ENCODE measurements around the gene DYNLT3. TPM values are rescaled to one million over a fixed set of nuclear protein-coding genes. Genes with fewer than 3 reads are reported as not detected.

The DYNLT3 gene
- polyA plus RNA-seq, 1 donor from 2014 or later: 2.4 TPM

DNA sequence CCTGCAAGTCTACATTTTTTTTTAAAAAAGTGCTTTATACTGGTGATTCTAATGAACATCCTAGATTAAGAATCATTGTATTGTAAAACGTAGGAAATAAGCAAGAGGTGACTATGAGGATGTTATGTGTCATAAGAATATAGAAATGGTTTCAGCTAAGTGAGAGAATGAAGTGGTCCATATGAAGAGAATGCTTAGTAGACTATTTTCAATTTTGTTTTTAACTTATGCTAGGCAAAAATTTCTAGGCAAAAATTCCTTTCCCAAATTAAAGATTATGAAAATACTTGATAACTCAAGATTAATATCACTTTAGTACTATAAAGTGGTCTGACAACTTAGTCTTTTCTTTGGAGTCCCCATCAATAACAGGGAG, 825 bp downstream of the DYNLT3 start (continued):
- TF ChIP-seq MXI1 (conservative IDR thresholded peaks at IDR 0.05; ENCODE audit: poor library complexity, severe bottlenecking) (no peak), EZH2 (IDR thresholded peaks at IDR 0.05; ENCODE audit: borderline replicate concordance, insufficient read depth, low read length, poor library complexity, severe bottlenecking) (no peak)

DNA sequence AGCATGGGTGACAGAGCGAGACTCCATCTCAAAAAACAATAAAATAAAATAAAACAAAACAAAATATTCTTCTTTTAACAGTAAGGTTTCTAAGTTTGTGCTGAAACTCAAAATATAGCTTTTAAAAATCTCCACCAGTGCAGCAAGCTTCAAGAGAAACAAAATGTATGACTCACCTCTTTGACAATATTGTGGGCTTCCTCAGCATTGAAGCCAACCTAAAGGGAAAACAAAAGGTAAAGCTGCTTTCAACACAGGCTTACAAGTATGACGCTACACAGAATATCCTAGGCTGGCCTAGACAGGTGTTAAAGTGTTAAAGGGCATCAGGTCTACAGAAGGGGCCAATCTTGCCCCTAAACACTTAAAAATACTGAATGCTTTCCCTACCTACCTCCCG, 1.2 kb downstream of the DYNLT3 start:
- TF ChIP-seq EP300 (conservative IDR thresholded peaks at IDR 0.05; ENCODE audit: poor library complexity, severe bottlenecking) (no peak), SMC3 (conservative IDR thresholded peaks at IDR 0.05; ENCODE audit: poor library complexity) (no peak), MXI1 (conservative IDR thresholded peaks at IDR 0.05; ENCODE audit: poor library complexity, severe bottlenecking) (no peak), POLR2AphosphoS5 (IDR thresholded peaks at IDR 0.05) (no peak), RAD21 (conservative IDR thresholded peaks at IDR 0.05) (no peak), EZH2 (IDR thresholded peaks at IDR 0.05; ENCODE audit: borderline replicate concordance, insufficient read depth, low read length, poor library complexity, severe bottlenecking) (no peak), TAF1 (IDR thresholded peaks at IDR 0.05; ENCODE audit: low read depth) (no peak)
- TF ChIP-seq, protein P1, sequence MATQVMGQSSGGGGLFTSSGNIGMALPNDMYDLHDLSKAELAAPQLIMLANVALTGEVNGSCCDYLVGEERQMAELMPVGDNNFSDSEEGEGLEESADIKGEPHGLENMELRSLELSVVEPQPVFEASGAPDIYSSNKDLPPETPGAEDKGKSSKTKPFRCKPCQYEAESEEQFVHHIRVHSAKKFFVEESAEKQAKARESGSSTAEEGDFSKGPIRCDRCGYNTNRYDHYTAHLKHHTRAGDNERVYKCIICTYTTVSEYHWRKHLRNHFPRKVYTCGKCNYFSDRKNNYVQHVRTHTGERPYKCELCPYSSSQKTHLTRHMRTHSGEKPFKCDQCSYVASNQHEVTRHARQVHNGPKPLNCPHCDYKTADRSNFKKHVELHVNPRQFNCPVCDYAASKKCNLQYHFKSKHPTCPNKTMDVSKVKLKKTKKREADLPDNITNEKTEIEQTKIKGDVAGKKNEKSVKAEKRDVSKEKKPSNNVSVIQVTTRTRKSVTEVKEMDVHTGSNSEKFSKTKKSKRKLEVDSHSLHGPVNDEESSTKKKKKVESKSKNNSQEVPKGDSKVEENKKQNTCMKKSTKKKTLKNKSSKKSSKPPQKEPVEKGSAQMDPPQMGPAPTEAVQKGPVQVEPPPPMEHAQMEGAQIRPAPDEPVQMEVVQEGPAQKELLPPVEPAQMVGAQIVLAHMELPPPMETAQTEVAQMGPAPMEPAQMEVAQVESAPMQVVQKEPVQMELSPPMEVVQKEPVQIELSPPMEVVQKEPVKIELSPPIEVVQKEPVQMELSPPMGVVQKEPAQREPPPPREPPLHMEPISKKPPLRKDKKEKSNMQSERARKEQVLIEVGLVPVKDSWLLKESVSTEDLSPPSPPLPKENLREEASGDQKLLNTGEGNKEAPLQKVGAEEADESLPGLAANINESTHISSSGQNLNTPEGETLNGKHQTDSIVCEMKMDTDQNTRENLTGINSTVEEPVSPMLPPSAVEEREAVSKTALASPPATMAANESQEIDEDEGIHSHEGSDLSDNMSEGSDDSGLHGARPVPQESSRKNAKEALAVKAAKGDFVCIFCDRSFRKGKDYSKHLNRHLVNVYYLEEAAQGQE (IDR thresholded peaks at IDR 0.05; ENCODE audit: borderline replicate concordance): no peak
- TF ChIP-seq, protein P2, sequence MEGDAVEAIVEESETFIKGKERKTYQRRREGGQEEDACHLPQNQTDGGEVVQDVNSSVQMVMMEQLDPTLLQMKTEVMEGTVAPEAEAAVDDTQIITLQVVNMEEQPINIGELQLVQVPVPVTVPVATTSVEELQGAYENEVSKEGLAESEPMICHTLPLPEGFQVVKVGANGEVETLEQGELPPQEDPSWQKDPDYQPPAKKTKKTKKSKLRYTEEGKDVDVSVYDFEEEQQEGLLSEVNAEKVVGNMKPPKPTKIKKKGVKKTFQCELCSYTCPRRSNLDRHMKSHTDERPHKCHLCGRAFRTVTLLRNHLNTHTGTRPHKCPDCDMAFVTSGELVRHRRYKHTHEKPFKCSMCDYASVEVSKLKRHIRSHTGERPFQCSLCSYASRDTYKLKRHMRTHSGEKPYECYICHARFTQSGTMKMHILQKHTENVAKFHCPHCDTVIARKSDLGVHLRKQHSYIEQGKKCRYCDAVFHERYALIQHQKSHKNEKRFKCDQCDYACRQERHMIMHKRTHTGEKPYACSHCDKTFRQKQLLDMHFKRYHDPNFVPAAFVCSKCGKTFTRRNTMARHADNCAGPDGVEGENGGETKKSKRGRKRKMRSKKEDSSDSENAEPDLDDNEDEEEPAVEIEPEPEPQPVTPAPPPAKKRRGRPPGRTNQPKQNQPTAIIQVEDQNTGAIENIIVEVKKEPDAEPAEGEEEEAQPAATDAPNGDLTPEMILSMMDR (IDR thresholded peaks at IDR 0.05; ENCODE audit: poor library complexity, severe bottlenecking): no peak
- no peaks in the 10 kb centered on the region for H3F3A ChIP-seq (ENCODE audit: insufficient read depth, low read length, poor library complexity, severe bottlenecking)
- no peaks in the 10 kb centered on the region for H3K9me3 ChIP-seq (ENCODE audit: low read length)
- no peaks in the 10 kb centered on the region for H3K9me2 ChIP-seq (ENCODE audit: insufficient read depth, low read length)
- H3K36me3 ChIP-seq (ENCODE audit: insufficient read depth, low read length): no peaks in the 10 kb centered on the region
- H3K9ac ChIP-seq (ENCODE audit: low read length): no peak overlapping the region
- no peak overlapping the region for H3K4me3 ChIP-seq (ENCODE audit: low read length)
- no peak overlapping the region for H3K4me2 ChIP-seq (ENCODE audit: low read length)
- no peaks in the 10 kb centered on the region for H3K79me2 ChIP-seq (replicated peaks; ENCODE audit: insufficient read depth, low read length)
- H3K27ac ChIP-seq (ENCODE audit: low read length): no peak overlapping the region
- no peak overlapping the region for H2AFZ ChIP-seq (ENCODE audit: low read depth, low read length)
- H4K20me1 ChIP-seq (ENCODE audit: insufficient read depth): no peaks in the 10 kb centered on the region
- H3K27me3 ChIP-seq (ENCODE audit: insufficient read depth, low read depth, low read length): no peaks in the 10 kb centered on the region

DNA sequence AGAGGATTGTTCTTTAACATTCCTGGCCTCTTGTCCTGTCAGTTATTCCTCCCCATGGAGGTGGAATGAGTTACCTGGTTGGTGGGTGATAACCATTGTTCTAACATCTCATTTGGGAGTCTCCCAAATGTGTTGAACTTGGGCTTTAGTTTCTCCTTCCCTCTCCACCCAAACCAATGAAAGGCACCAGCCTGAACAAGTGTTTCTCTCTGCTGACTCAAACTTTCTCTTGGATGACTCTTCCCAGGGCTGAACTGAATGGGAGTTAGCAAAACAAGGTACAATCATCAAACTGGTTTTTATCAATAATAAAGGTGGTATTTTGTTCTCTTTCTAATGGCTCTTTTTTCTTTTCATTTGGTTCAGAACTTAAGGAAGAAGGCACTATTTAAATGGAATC, 2.7 kb downstream of the DYNLT3 start:
- H3K27ac ChIP-seq (ENCODE audit: low read length): no peak overlapping the region
- no peak for TF ChIP-seq EP300 (conservative IDR thresholded peaks at IDR 0.05; ENCODE audit: poor library complexity, severe bottlenecking)
- TF ChIP-seq MXI1 (conservative IDR thresholded peaks at IDR 0.05; ENCODE audit: poor library complexity, severe bottlenecking): no peak
- TF ChIP-seq, protein P1 (IDR thresholded peaks at IDR 0.05; ENCODE audit: borderline replicate concordance): no peak
- no peak for TF ChIP-seq SMC3 (conservative IDR thresholded peaks at IDR 0.05; ENCODE audit: poor library complexity)
- no peak overlapping the region for H3K4me2 ChIP-seq (ENCODE audit: low read length)
- H3F3A ChIP-seq (ENCODE audit: insufficient read depth, low read length, poor library complexity, severe bottlenecking): no peaks in the 10 kb centered on the region
- H3K27me3 ChIP-seq (ENCODE audit: insufficient read depth, low read depth, low read length): no peaks in the 10 kb centered on the region
- no peak overlapping the region for H3K4me3 ChIP-seq (ENCODE audit: low read length)
- H3K9ac ChIP-seq (ENCODE audit: low read length): no peak overlapping the region
- no peak overlapping the region for H2AFZ ChIP-seq (ENCODE audit: low read depth, low read length)
- no peaks in the 10 kb centered on the region for H3K36me3 ChIP-seq (ENCODE audit: insufficient read depth, low read length)
- H3K9me2 ChIP-seq (ENCODE audit: insufficient read depth, low read length): no peaks in the 10 kb centered on the region
- no peaks in the 10 kb centered on the region for H3K9me3 ChIP-seq (ENCODE audit: low read length)
- H4K20me1 ChIP-seq (ENCODE audit: insufficient read depth): no peaks in the 10 kb centered on the region
- H3K79me2 ChIP-seq (replicated peaks; ENCODE audit: insufficient read depth, low read length): no peaks in the 10 kb centered on the region

All from neural cell (in vitro differentiated cells).